Measurements from ENCODE around the gene CRYBB3.
"Not testable (repeated sequence)": the region's sequence is repeated elsewhere in the genome, so short reads cannot be mapped to it uniquely, and the experiment has no call there.

Gene CRYBB3

DNA sequence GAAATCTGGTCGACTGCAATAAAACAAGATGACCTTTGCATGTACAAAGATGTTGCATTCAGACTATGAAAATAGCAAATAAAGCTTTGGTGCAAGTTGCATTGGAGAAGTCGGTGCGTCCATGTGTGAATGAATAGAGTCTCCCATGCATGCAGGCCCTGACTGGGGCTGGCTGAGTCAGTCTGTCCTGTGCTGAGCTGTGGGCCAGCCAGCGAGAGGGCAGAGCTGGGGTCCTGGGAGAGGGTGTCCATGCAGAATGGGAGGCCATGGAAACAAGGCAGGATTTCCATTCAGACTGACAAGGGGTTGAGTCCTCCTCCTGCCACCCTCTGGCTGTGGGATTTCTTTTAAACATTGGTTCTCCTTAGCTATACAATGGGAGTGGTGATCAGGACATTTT, 2.3 kb upstream of the CRYBB3 start:
- DNase-seq (ENCODE audit: insufficient read length, low spot score) (no peak), FAIRE-seq (no peak)
- TF ChIP-seq, protein P1, sequence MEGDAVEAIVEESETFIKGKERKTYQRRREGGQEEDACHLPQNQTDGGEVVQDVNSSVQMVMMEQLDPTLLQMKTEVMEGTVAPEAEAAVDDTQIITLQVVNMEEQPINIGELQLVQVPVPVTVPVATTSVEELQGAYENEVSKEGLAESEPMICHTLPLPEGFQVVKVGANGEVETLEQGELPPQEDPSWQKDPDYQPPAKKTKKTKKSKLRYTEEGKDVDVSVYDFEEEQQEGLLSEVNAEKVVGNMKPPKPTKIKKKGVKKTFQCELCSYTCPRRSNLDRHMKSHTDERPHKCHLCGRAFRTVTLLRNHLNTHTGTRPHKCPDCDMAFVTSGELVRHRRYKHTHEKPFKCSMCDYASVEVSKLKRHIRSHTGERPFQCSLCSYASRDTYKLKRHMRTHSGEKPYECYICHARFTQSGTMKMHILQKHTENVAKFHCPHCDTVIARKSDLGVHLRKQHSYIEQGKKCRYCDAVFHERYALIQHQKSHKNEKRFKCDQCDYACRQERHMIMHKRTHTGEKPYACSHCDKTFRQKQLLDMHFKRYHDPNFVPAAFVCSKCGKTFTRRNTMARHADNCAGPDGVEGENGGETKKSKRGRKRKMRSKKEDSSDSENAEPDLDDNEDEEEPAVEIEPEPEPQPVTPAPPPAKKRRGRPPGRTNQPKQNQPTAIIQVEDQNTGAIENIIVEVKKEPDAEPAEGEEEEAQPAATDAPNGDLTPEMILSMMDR (IDR thresholded peaks at IDR 0.05; ENCODE audit: insufficient read depth, missing control alignments): no peak

DNA sequence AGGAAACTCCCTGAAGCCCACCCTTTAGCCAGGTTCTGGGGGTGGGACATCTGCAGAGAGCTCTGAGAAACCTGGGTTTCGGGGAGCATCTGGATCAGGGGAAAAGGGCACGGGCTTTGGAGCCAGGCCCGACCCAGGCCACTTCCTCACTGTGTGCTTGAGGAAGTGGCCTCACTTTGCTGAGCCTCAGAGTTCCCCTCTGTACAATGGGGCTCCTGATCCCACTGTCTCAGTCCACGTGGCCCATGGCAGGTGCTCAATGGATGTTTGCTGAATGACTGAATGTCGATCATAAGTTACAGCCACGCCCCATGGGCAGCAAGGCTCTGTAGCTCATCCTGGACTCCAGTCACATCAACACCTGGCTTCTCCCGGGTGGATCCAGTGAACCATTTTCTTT, 1.3 kb downstream of the CRYBB3 start:
- TF ChIP-seq, protein P1 (IDR thresholded peaks at IDR 0.05; ENCODE audit: insufficient read depth, missing control alignments): no peak
- DNase-seq (ENCODE audit: insufficient read length, low spot score): no peak
- no peak for FAIRE-seq

- TF ChIP-seq, protein P1 (IDR thresholded peaks at IDR 0.05; ENCODE audit: insufficient read depth, missing control alignments): no peak
- DNase-seq (ENCODE audit: insufficient read length, low spot score) (no peak), FAIRE-seq (no peak)
Observed at GRCh38 chr22:25201557-25202273, 2.1 kb downstream of the CRYBB3 start.

GRCh38 chr22:25202290-25202921, 2.7 kb downstream of the CRYBB3 start:
- DNase-seq (ENCODE audit: insufficient read length, low spot score): peak; percentile 88
- TF ChIP-seq, protein P1 (IDR thresholded peaks at IDR 0.05; ENCODE audit: insufficient read depth, missing control alignments): peak; percentile 88
- no peak for FAIRE-seq

- TF ChIP-seq, protein P1 (IDR thresholded peaks at IDR 0.05; ENCODE audit: insufficient read depth, missing control alignments): no peak
- DNase-seq (ENCODE audit: insufficient read length, low spot score): no peak
- FAIRE-seq: no peak
Observed at GRCh38 chr22:25203082-25203481, 3.4 kb downstream of the CRYBB3 start.

- FAIRE-seq: not testable (repeated sequence)
Observed at GRCh38 chr22:25204547-25204946, 4.9 kb downstream of the CRYBB3 start.

DNA sequence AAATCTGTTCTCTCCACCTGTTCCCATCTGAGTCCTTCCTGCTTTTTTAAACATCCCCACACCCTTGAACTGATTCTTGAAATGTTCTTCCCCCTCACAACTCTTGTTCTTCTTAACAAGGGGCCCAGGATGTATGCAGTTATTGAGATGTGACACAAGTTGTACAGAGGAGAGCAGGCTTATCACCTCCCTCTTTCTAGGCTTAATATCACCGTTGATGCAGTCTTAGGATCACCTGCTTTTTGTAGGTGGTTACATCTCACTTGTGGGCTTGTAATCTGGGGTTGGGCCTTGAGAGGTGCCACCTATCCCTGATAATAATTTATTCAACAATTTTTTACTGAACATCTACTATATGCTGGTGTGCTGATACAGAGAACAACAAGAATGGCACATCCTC, 6.2 kb downstream of the CRYBB3 start:
- DNase-seq (ENCODE audit: insufficient read length, low spot score) (no peak), FAIRE-seq (no peak)
- TF ChIP-seq, protein P1 (IDR thresholded peaks at IDR 0.05; ENCODE audit: insufficient read depth, missing control alignments): no peak

More at GRCh38 chr22:25204547-25204946, 4.9 kb downstream of the CRYBB3 start:
- not testable (repeated sequence) for DNase-seq (ENCODE audit: insufficient read length, low spot score)

Data from D721Med (cell line).